HepG2 (cell line): ENCODE data around the gene CARD9. TPM values are rescaled to one million over a fixed set of nuclear protein-coding genes. Genes with fewer than 3 reads are reported as not detected.

Source experiments
- BRD4 ChIP-seq: sonication (generic); formaldehyde crosslinking; IDR thresholded peaks from 2 replicates; pipeline ENCODE4 v1.4.0; 2020; ENCODE audit warnings: missing genetic modification reagents
- GABPB1 ChIP-seq: IDR thresholded peaks from 2 replicates; pipeline ENCODE4 v1.6.1; 2016; ENCODE audit warnings: mild to moderate bottlenecking, missing genetic modification reagents, moderate library complexity, missing compliant biosample characterization
- GTF3A ChIP-seq: sonication (generic); formaldehyde crosslinking; conservative IDR thresholded peaks from 2 replicates; pipeline ENCODE4 v1.4.0; 2020; ENCODE audit warnings: mild to moderate bottlenecking, missing genetic modification reagents
- HNF4A ChIP-seq: sonication (generic); formaldehyde crosslinking; IDR thresholded peaks from 2 replicates; pipeline ENCODE4 v1.4.0; 2020; ENCODE audit warnings: missing genetic modification reagents
- IRF9 ChIP-seq: sonication (generic); formaldehyde crosslinking; IDR thresholded peaks from 2 replicates; pipeline ENCODE4 v1.8.0; 2022; ENCODE audit warnings: missing genetic modification reagents, mild to moderate bottlenecking, borderline replicate concordance
- KDM2A ChIP-seq: sonication (generic); formaldehyde crosslinking; IDR thresholded peaks from 2 replicates; pipeline ENCODE4 v1.4.0; 2020; ENCODE audit warnings: low read depth, missing genetic modification reagents, borderline replicate concordance
- MNT ChIP-seq: fragments of 450-650 bp; IDR thresholded peaks from 2 replicates; pipeline ENCODE4 v1.6.1; 2016
- MTF1 ChIP-seq: sonication (generic); formaldehyde crosslinking; IDR thresholded peaks from 2 replicates; pipeline ENCODE4 v1.5.0; 2020; ENCODE audit warnings: missing genetic modification reagents
- PLRG1 ChIP-seq: fragments of 450-650 bp; conservative IDR thresholded peaks from 2 replicates; pipeline ENCODE4 v1.6.1; 2016
- PRDM4 ChIP-seq: sonication (generic); formaldehyde crosslinking; IDR thresholded peaks from 2 replicates; pipeline ENCODE4 v1.9.0; 2021; ENCODE audit warnings: missing genetic modification reagents, borderline replicate concordance
- RAD21 ChIP-seq: fragments of 450-650 bp; formaldehyde crosslinking; IDR thresholded peaks from 2 replicates; pipeline ENCODE4 v1.5.0; 2020; ENCODE audit warnings: mild to moderate bottlenecking
- RBFOX2 ChIP-seq: fragments of 200-400 bp; formaldehyde crosslinking; IDR thresholded peaks from 2 replicates; pipeline ENCODE4 v1.6.1; 2017; ENCODE audit warnings: low read depth, mild to moderate bottlenecking, low read length
- SMAD1 ChIP-seq: sonication (generic); formaldehyde crosslinking; IDR thresholded peaks from 2 replicates; pipeline ENCODE4 v1.4.0; 2020; ENCODE audit warnings: missing genetic modification reagents, low read depth, mild to moderate bottlenecking, borderline replicate concordance
- TCF7 ChIP-seq: sonication (generic); IDR thresholded peaks from 2 replicates; pipeline ENCODE4 v1.6.1; 2016; ENCODE audit warnings: antibody characterized with exemption, low read depth
- THAP7 ChIP-seq: sonication (generic); formaldehyde crosslinking; IDR thresholded peaks from 2 replicates; pipeline ENCODE4 v1.8.1; 2023; ENCODE audit warnings: mild to moderate bottlenecking, missing genetic modification reagents
- TSC22D2 ChIP-seq: sonication (generic); formaldehyde crosslinking; IDR thresholded peaks from 2 replicates; pipeline ENCODE4 v1.5.1; 2020; ENCODE audit warnings: missing genetic modification reagents, mild to moderate bottlenecking, borderline replicate concordance
- ZBTB7A ChIP-seq: sonication (generic); formaldehyde crosslinking; IDR thresholded peaks from 2 replicates; pipeline ENCODE4 v1.8.0; 2022; ENCODE audit warnings: mild to moderate bottlenecking, missing genetic modification reagents
- ZMYM3 ChIP-seq: sonication (generic); formaldehyde crosslinking; IDR thresholded peaks from 2 replicates; pipeline ENCODE4 v1.5.1; 2020; ENCODE audit warnings: mild to moderate bottlenecking, missing genetic modification reagents
- ZNF296 ChIP-seq: sonication (generic); formaldehyde crosslinking; conservative IDR thresholded peaks from 2 replicates; pipeline ENCODE4 v1.5.0; 2020; ENCODE audit warnings: mild to moderate bottlenecking, missing genetic modification reagents
- ZNF749 ChIP-seq: sonication (generic); formaldehyde crosslinking; IDR thresholded peaks from 2 replicates; pipeline ENCODE4 v1.8.0; 2022; ENCODE audit warnings: mild to moderate bottlenecking, missing genetic modification reagents, moderate library complexity, borderline replicate concordance
- ZNF777 ChIP-seq: sonication (generic); formaldehyde crosslinking; IDR thresholded peaks from 2 replicates; pipeline ENCODE4 v1.4.0; 2020; ENCODE audit warnings: missing genetic modification reagents
- ZNF891 ChIP-seq: sonication (generic); formaldehyde crosslinking; IDR thresholded peaks from 2 replicates; pipeline ENCODE4 v1.5.0; 2020; ENCODE audit warnings: mild to moderate bottlenecking, missing genetic modification reagents
- polyA plus RNA-seq, 8 experiments: library from polyadenylated mRNA; depleted of rRNA in 3 of 8; stranded (reverse) in 7 of 8; unstranded in 1 of 8; fragments of >200 nt; fragmentation: Illumina TruSeq in 4 of 8; extraction: Trizol in 4 of 8; gene quantifications; 2 replicates each; pipeline versions ENCODE4 v1.2.1 to v1.2.3, GENCODE V29; 2011 to 2016; ENCODE audit warnings: low read depth in 4 of 8, missing spikeins in 1 of 8, mixed read lengths in 1 of 8; ENCODE audit not compliant: insufficient read depth in 1 of 8
- total RNA-seq, 5 experiments: library from RNA; depleted of rRNA; stranded (reverse); fragments of >200 nt; fragmentation: Illumina TruSeq; extraction: Trizol; gene quantifications; 2 replicates each; pipeline ENCODE4 v1.2.3, GENCODE V29; 2016; ENCODE audit warnings: low read depth in 1 of 5

CARD9 gene
- total and polyA plus RNA-seq, 2 of the 13 experiments (the other 11 are each of a cell fraction or from before 2014, with no cell fraction given) = 3.3 to 7.4 TPM

- TF ChIP-seq PRDM4 (CRISPR knock-in tag) (0 out of 2 replicates have a peak, but pooled peaks have one; percentile 8), SMAD1 (no peak), HNF4A (peak; percentile 27; the same call in 1 of the 2 replicates), GTF3A (no peak), ZMYM3 (CRISPR knock-in tag) (0 out of 2 replicates have a peak, but pooled peaks have one; percentile 41), RAD21 (CRISPR knock-in tag) (peak; percentile 83), BRD4 (CRISPR knock-in tag) (no peak), ZNF749 (no peak; the same call in 1 of the 2 replicates), RBFOX2 (peak; percentile 72), ZNF891 (CRISPR knock-in tag) (peak; percentile 54; the same call in 1 of the 2 replicates), ZNF296 (CRISPR knock-in tag) (peak; percentile 92), TCF7 (no peak), THAP7 (peak; percentile 64; the same call in 1 of the 2 replicates), KDM2A (CRISPR knock-in tag) (peak; percentile 62; the same call in 1 of the 2 replicates), ZNF777 (CRISPR knock-in tag) (peak; percentile 68; the same call in 1 of the 2 replicates), GABPB1 (CRISPR knock-in tag) (peak; percentile 78), TSC22D2 (CRISPR knock-in tag) (no peak), MTF1 (no peak), PLRG1 (no peak), ZBTB7A (CRISPR knock-in tag) (no peak), IRF9 (CRISPR knock-in tag) (no peak), MNT (no peak; the same call in 1 of the 2 replicates)
These were observed 27.9 kb downstream of the CARD9 start (continued) for GRCh38 chr9:136345281-136346156.
